Thoracic aorta (tissue), 2 donors: ENCODE measurements around the gene HDAC4. TPM values are rescaled to one million over a fixed set of nuclear protein-coding genes. Genes with fewer than 3 reads are reported as not detected.

Experiments
- ATAC-seq: fragments of 150-250 bp; one replicate; pipeline ENCODE4 v1.8.0; 2017; ENCODE audit warnings: low read depth; ENCODE audit not compliant: insufficient number of reproducible peaks, low FRiP score
- DNase-seq: peaks from one replicate; pipeline ENCODE4 v3.0.0-alpha.2; 2020; ENCODE audit warnings: low spot score
- H3K27ac ChIP-seq, 2 donors: fragments of 200-600 bp; sonication (generic); 1 replicate in 1 of 2; 2 replicates in 1 of 2; pipeline ENCODE4 v1.5.1; 2016; ENCODE audit warnings: mild to moderate bottlenecking in 2 of 2, moderate library complexity in 2 of 2
- H3K27me3 ChIP-seq: fragments of 200-600 bp; sonication (generic); replicated peaks from 2 replicates; pipeline ENCODE4 v1.6.0; 2016; ENCODE audit warnings: mild to moderate bottlenecking; ENCODE audit not compliant: insufficient read depth
- H3K36me3 ChIP-seq: fragments of 200-600 bp; sonication (generic); one replicate; pipeline ENCODE4 v1.5.1; 2016
- H3K4me1 ChIP-seq, 2 donors: fragments of 200-600 bp; sonication (generic); 1 replicate in 1 of 2; 2 replicates in 1 of 2; pipeline versions ENCODE4 v1.5.1 to v1.6.0; 2016; ENCODE audit warnings: low read depth in 2 of 2, mild to moderate bottlenecking in 1 of 2; ENCODE audit not compliant: control insufficient read depth in 1 of 2
- H3K4me3 ChIP-seq: fragments of 200-600 bp; sonication (generic); 2 replicates; pipeline ENCODE4 v1.5.1; 2016; ENCODE audit warnings: mild to moderate bottlenecking
- H3K9me3 ChIP-seq: fragments of 200-600 bp; sonication (generic); 2 replicates; pipeline ENCODE4 v1.5.1; 2016
- CTCF ChIP-seq: fragments of 200-600 bp; sonication (generic); IDR thresholded peaks from one replicate; pipeline ENCODE4 v1.5.1; 2019; ENCODE audit warnings: antibody characterized with exemption
- total RNA-seq, 2 donors: library from RNA; depleted of rRNA; stranded (reverse); fragments of >200 nt; gene quantifications; one replicate each; pipeline versions ENCODE4 v1.1.0 to v1.2.3, GENCODE V29; 2016

HDAC4 gene
- total RNA-seq, 2 donors from 2014 or later, result 79.2 to 163 TPM

- Histone ChIP-seq H3K4me1 (peaks cover 7 to 19% of the 10 kb centered on the region in 2 donors), H3K27ac (no peak overlapping the region)
Measured at GRCh38 chr2:239360008-239360407, 40.8 kb downstream of the HDAC4 start.

GRCh38 chr2:239359196-239359912 lies 41.5 kb downstream of the HDAC4 start:
- H3K27ac ChIP-seq, result no peak overlapping the region
- no peak for ATAC-seq
- no peak overlapping the region for H3K4me3 ChIP-seq

More at GRCh38 chr2:239360008-239360407, 40.8 kb downstream of the HDAC4 start:
- no peak for DNase-seq
- Histone ChIP-seq H3K36me3 (no peaks in the 10 kb centered on the region), H3K9me3 (no peaks in the 10 kb centered on the region), H3K27me3 (no peaks in the 10 kb centered on the region), H3K4me3 (no peak overlapping the region)
- ATAC-seq, result no peak
- TF ChIP-seq CTCF, result no peak

GRCh38 chr2:239358062-239358754 lies 42.6 kb downstream of the HDAC4 start:
- TF ChIP-seq CTCF, result no peak
- Histone ChIP-seq H3K27me3 (no peaks in the 10 kb centered on the region), H3K36me3 (no peaks in the 10 kb centered on the region), H3K9me3 (no peaks in the 10 kb centered on the region), H3K4me3 (no peak overlapping the region), H3K27ac (no peak overlapping the region), H3K4me1 (peaks cover 7 to 20% of the 10 kb centered on the region in 2 donors)
- DNase-seq, result no peak
- no peak for ATAC-seq

More at GRCh38 chr2:239359196-239359912, 41.5 kb downstream of the HDAC4 start:
- H3K36me3 ChIP-seq, result no peaks in the 10 kb centered on the region
- DNase-seq, result no peak
- no peaks in the 10 kb centered on the region for H3K27me3 ChIP-seq
- H3K4me1 ChIP-seq, result peaks cover 7 to 20% of the 10 kb centered on the region in 2 donors
- TF ChIP-seq CTCF, result no peak
- no peaks in the 10 kb centered on the region for H3K9me3 ChIP-seq

GRCh38 chr2:239355724-239356123 lies 45.1 kb downstream of the HDAC4 start:
- no peak for TF ChIP-seq CTCF
- no peak overlapping the region for H3K27ac ChIP-seq
- H3K4me1 ChIP-seq, result peaks cover 7 to 20% of the 10 kb centered on the region in 2 donors
- no peaks in the 10 kb centered on the region for H3K36me3 ChIP-seq
- ATAC-seq (no peak), DNase-seq (no peak)
- H3K9me3 ChIP-seq, result no peaks in the 10 kb centered on the region
- H3K27me3 ChIP-seq, result no peaks in the 10 kb centered on the region
- H3K4me3 ChIP-seq, result no peak overlapping the region

GRCh38 chr2:239355139-239355538 lies 45.7 kb downstream of the HDAC4 start:
- peaks cover 7 to 20% of the 10 kb centered on the region in 2 donors for H3K4me1 ChIP-seq
- H3K4me3 ChIP-seq, result no peak overlapping the region
- ATAC-seq (no peak), DNase-seq (no peak)
- no peaks in the 10 kb centered on the region for H3K9me3 ChIP-seq
- H3K27ac ChIP-seq, result no peak overlapping the region
- no peaks in the 10 kb centered on the region for H3K36me3 ChIP-seq
- TF ChIP-seq CTCF, result no peak
- H3K27me3 ChIP-seq, result no peaks in the 10 kb centered on the region
